SK-N-SH (cell line): ENCODE results near the gene RAB17. TPM values are rescaled to one million over a fixed set of nuclear protein-coding genes. Genes with fewer than 3 reads are reported as not detected.

Source experiments
- CTCF ChIA-PET: fragments of 300-600, 350-600 bp; formaldehyde crosslinking; extraction: SDS; loops from one replicate; lab custom pipeline; 2021; lab: Yijun Ruan, JAX
- POLR2A ChIA-PET: fragments of 350-600 bp; sonication (Branson Sonifier 250); formaldehyde crosslinking; extraction: SDS; loops from one replicate; lab custom pipeline; 2020; ENCODE audit warnings: antibody characterized with exemption, inconsistent platforms; lab: Yijun Ruan, JAX
- DNase-seq: peaks from one replicate; pipeline ENCODE4 v3.0.0; 2012
- H2AFZ ChIP-seq: fragments of 200-600 bp; sonication (generic); 2 replicates; pipeline ENCODE4 v1.8.1; 2016; ENCODE audit warnings: antibody characterized with exemption, mild to moderate bottlenecking, low read depth
- H3F3A ChIP-seq: fragments of 200-600 bp; sonication (generic); replicated peaks from 2 replicates; pipeline ENCODE3; 2016; ENCODE audit warnings: antibody characterized with exemption, mild to moderate bottlenecking; ENCODE audit not compliant: insufficient read depth
- H3K27ac ChIP-seq, 2 experiments: fragments of 200-500 bp in 1 of 2; fragments of 200-600 bp in 1 of 2; sonication (Bioruptor generic) in 1 of 2; sonication (generic), shearing (Covaris generic) in 1 of 2; 2 replicates each; pipeline versions ENCODE4 v1.5.1 to v1.6.1; 2014 to 2016; ENCODE audit warnings: low read depth in 2 of 2, inconsistent platforms in 1 of 2, low read length in 1 of 2, mild to moderate bottlenecking in 1 of 2, mixed read lengths in 1 of 2
- H3K27me3 ChIP-seq: fragments of 200-600 bp; sonication (generic), shearing (Covaris generic); 2 replicates; pipeline ENCODE4 v1.6.1; 2016; ENCODE audit warnings: mixed run types; ENCODE audit not compliant: insufficient read depth
- H3K36me3 ChIP-seq, 2 experiments: fragments of 200-500 bp in 1 of 2; fragments of 200-600 bp in 1 of 2; sonication (Bioruptor generic) in 1 of 2; sonication (generic) in 1 of 2; replicated peaks in 1 of 2; 2 replicates each; pipeline versions ENCODE3 to v1.5.1; 2014 to 2016; ENCODE audit warnings: low read length in 1 of 2, mild to moderate bottlenecking in 1 of 2; ENCODE audit not compliant: insufficient read depth in 2 of 2, control insufficient read depth in 1 of 2
- H3K4me1 ChIP-seq, 2 experiments: fragments of 200-500 bp in 1 of 2; fragments of 200-600 bp in 1 of 2; sonication (Bioruptor generic) in 1 of 2; sonication (generic), shearing (Covaris generic) in 1 of 2; 2 replicates each; pipeline versions ENCODE4 v1.5.1 to v1.6.1; 2014 to 2016; ENCODE audit warnings: low read depth in 1 of 2, low read length in 1 of 2, mixed run types in 1 of 2; ENCODE audit not compliant: insufficient read depth in 2 of 2, control insufficient read depth in 1 of 2
- H3K4me2 ChIP-seq: fragments of 200-600 bp; sonication (generic), shearing (Covaris generic); 2 replicates; pipeline ENCODE4 v1.6.1; 2017; ENCODE audit warnings: mixed run types
- H3K4me3 ChIP-seq, 2 experiments: fragments of 200-500 bp in 1 of 2; fragments of 200-600 bp in 1 of 2; sonication (Bioruptor generic) in 1 of 2; sonication (generic), shearing (Covaris generic) in 1 of 2; 2 replicates each; pipeline versions ENCODE4 v1.5.1 to v1.8.1; 2014 to 2016; ENCODE audit warnings: low read depth in 2 of 2, inconsistent platforms in 1 of 2, low read length in 1 of 2, mild to moderate bottlenecking in 1 of 2, mixed read lengths in 1 of 2, moderate library complexity in 1 of 2
- H3K79me2 ChIP-seq: fragments of 200-600 bp; sonication (generic); 2 replicates; pipeline ENCODE4 v1.8.1; 2017; ENCODE audit warnings: mild to moderate bottlenecking; ENCODE audit not compliant: insufficient read depth
- H3K9ac ChIP-seq: fragments of 200-600 bp; sonication (generic); 2 replicates; pipeline ENCODE4 v1.6.1; 2017; ENCODE audit warnings: mixed run types
- H3K9me2 ChIP-seq: fragments of 200-600 bp; sonication (generic); 2 replicates; pipeline ENCODE4 v1.6.1; 2017; ENCODE audit warnings: mixed run types
- H3K9me3 ChIP-seq: fragments of 200-600 bp; sonication (generic); 2 replicates; pipeline ENCODE4 v1.6.1; 2017; ENCODE audit warnings: mixed run types, mild to moderate bottlenecking, moderate library complexity
- H4K20me1 ChIP-seq: fragments of 200-600 bp; sonication (generic); 2 replicates; pipeline ENCODE4 v1.6.1; 2017; ENCODE audit warnings: mild to moderate bottlenecking, mixed run types; ENCODE audit not compliant: insufficient read depth
- CHD2 ChIP-seq: fragments of 150-350 bp; IDR thresholded peaks from 2 replicates; pipeline ENCODE4 v1.6.1; 2018; ENCODE audit warnings: low read length; ENCODE audit not compliant: partially characterized antibody
- CTCF ChIP-seq: fragments of 200-600 bp; sonication (generic); IDR thresholded peaks from 2 replicates; pipeline ENCODE4 v1.6.1; 2017; ENCODE audit warnings: antibody characterized with exemption, mild to moderate bottlenecking, moderate library complexity
- ELF1 ChIP-seq: IDR thresholded peaks from 2 replicates; pipeline ENCODE4 v1.4.0; 2012
- EZH2phosphoT487 ChIP-seq: fragments of 200-600 bp; sonication (generic); IDR thresholded peaks from 2 replicates; pipeline ENCODE4 v1.6.1; 2017; ENCODE audit warnings: low read depth, mixed run types, mild to moderate bottlenecking, antibody characterized with exemption, moderate library complexity, borderline replicate concordance
- FOSL2 ChIP-seq: IDR thresholded peaks from 2 replicates; pipeline ENCODE4 v1.4.0; 2012; ENCODE audit warnings: low read depth, mild to moderate bottlenecking, moderate library complexity, borderline replicate concordance
- FOXJ3 ChIP-seq: sonication (generic); formaldehyde crosslinking; IDR thresholded peaks from 2 replicates; pipeline ENCODE4 v1.5.1; 2020; ENCODE audit warnings: mild to moderate bottlenecking, missing genetic modification reagents
- FOXM1 ChIP-seq: IDR thresholded peaks from 2 replicates; pipeline ENCODE4 v1.4.0; 2012; ENCODE audit warnings: low read depth, mild to moderate bottlenecking
- GABPA ChIP-seq: IDR thresholded peaks from 2 replicates; pipeline ENCODE4 v1.4.0; 2012; ENCODE audit warnings: low read depth, mild to moderate bottlenecking
- IRF3 ChIP-seq: fragments of 150-350 bp; IDR thresholded peaks from 2 replicates; pipeline ENCODE4 v1.6.1; 2016; ENCODE audit warnings: mild to moderate bottlenecking, low read depth, low read length
- JUND ChIP-seq: IDR thresholded peaks from 2 replicates; pipeline ENCODE4 v1.4.0; 2012
- MXI1 ChIP-seq: IDR thresholded peaks from 2 replicates; pipeline ENCODE4 v1.6.1; 2012; ENCODE audit warnings: mild to moderate bottlenecking, low read depth, low read length, improper control_type of control experiment
- RCOR1 ChIP-seq: fragments of 150-350 bp; IDR thresholded peaks from 2 replicates; pipeline ENCODE4 v1.6.1; 2017; ENCODE audit warnings: antibody characterized with exemption, low read length
- RXRA ChIP-seq: IDR thresholded peaks from 2 replicates; pipeline ENCODE4 v1.4.0; 2012; ENCODE audit warnings: low read depth, mild to moderate bottlenecking, borderline replicate concordance
- SIN3A ChIP-seq: IDR thresholded peaks from 2 replicates; pipeline ENCODE4 v1.6.1; 2012; ENCODE audit warnings: low read depth, mild to moderate bottlenecking, low read length, moderate library complexity, borderline replicate concordance
- TAF1 ChIP-seq: IDR thresholded peaks from 2 replicates; pipeline ENCODE4 v1.6.1; 2012; ENCODE audit warnings: low read depth, mild to moderate bottlenecking, low read length, moderate library complexity, borderline replicate concordance
- ZBTB33 ChIP-seq: IDR thresholded peaks from 2 replicates; pipeline ENCODE4 v1.4.0; 2012; ENCODE audit warnings: low read depth, borderline replicate concordance
- WGBS: methylation state at CpG from one replicate; pipeline ENCODE4 v1.1.6; 2017; ENCODE audit warnings: low lambda C conversion rate; 5-methylcytosine and 5-hydroxymethylcytosine counted together
- polyA plus RNA-seq, 3 experiments: library from polyadenylated mRNA; depleted of rRNA; stranded (reverse); fragments of >200 nt; gene quantifications; 2 replicates each; pipeline ENCODE4 v1.2.3, GENCODE V29; 2012

The RAB17 gene
- polyA plus RNA-seq, 1 of the 3 experiments (the other 2 are of a cell fraction): 0.10 TPM

- Histone ChIP-seq H3K4me1 (peaks cover 7 to 21% of the 10 kb centered on the region in 2 experiments; a peak in 1 of 4 replicates), H4K20me1 (no peaks in the 10 kb centered on the region), H3K9ac (no peak overlapping the region), H3K9me2 (no peaks in the 10 kb centered on the region), H3K4me3 (no peak overlapping the region), H2AFZ (no peak overlapping the region), H3K4me2 (no peak overlapping the region), H3K79me2 (no peaks in the 10 kb centered on the region), H3K9me3 (no peaks in the 10 kb centered on the region), H3K27ac (no peak overlapping the region), H3F3A (peaks cover 2% of the 10 kb centered on the region), H3K36me3 (no peaks in the 10 kb centered on the region), H3K27me3 (no peaks in the 10 kb centered on the region)
- CTCF ChIA-PET: interaction anchor here (0.7 to 8.6 kb wide), 7 partner anchors 14 to 500 kb away, joined by 3 to 81 read pairs (median 31); partner anchors contain the start of gene COPS8
- TF ChIP-seq JUND (no peak), FOXM1 (no peak), RXRA (no peak)
- POLR2A ChIA-PET: no interaction called here
- WGBS: 88% methylated on average over 10 of the region's 15 CpGs
- DNase-seq: no peak
Observed at GRCh38 chr2:237585590-237586221, 4.8 kb downstream of the RAB17 start.

- ChIA-PET CTCF (interaction anchor here (0.7 to 8.6 kb wide), 8 partner anchors 12 to 714 kb away, joined by 3 to 81 read pairs (median 30); no protein-coding TSS in a partner anchor), POLR2A (no interaction called here)
- H3K4me2 ChIP-seq: no peak overlapping the region
- no peak overlapping the region for H3K4me3 ChIP-seq
- no peaks in the 10 kb centered on the region for H3K79me2 ChIP-seq
- TF ChIP-seq RCOR1 (no peak), FOXJ3 (CRISPR knock-in tag) (no peak), ELF1 (no peak), GABPA (no peak), RXRA (no peak), TAF1 (no peak), MXI1 (no peak), FOSL2 (no peak), SIN3A (no peak), JUND (no peak), ZBTB33 (no peak), IRF3 (no peak), CTCF (no peak), EZH2phosphoT487 (no peak), CHD2 (no peak)
- H3K9me2 ChIP-seq: no peaks in the 10 kb centered on the region
- 91% methylated on average over 16 of the region's 19 CpGs for WGBS
- no peaks in the 10 kb centered on the region for H3K36me3 ChIP-seq
- no peak overlapping the region for H2AFZ ChIP-seq
- no peaks in the 10 kb centered on the region for H4K20me1 ChIP-seq
- H3K27me3 ChIP-seq: no peaks in the 10 kb centered on the region
- H3K9me3 ChIP-seq: no peaks in the 10 kb centered on the region
- no peak for DNase-seq
- H3F3A ChIP-seq: no peaks in the 10 kb centered on the region
- no peak overlapping the region for H3K27ac ChIP-seq
- H3K4me1 ChIP-seq: peaks cover 0 to 21% of the 10 kb centered on the region in 2 experiments; a peak in 1 of 4 replicates
- no peak overlapping the region for H3K9ac ChIP-seq
Observed at GRCh38 chr2:237583385-237584295, 6.9 kb downstream of the RAB17 start.
